Panc1 (cell line): ENCODE results near the gene TMEM106C. TPM values are rescaled to one million over a fixed set of nuclear protein-coding genes. Genes with fewer than 3 reads are reported as not detected.

Experiments used
- ATAC-seq: fragments of 200-7000 bp; cut with Tn5 transposase; 2 replicates; pipeline ENCODE4 v1.9.1; 2020; ENCODE audit warnings: mild to moderate bottlenecking, moderate library complexity
- BruUV-seq: library from RNA; stranded (reverse); fragments of 400-500 nt; replicated peaks from 2 replicates; lab custom pipeline; 2021; lab: Mats Ljungman, UMichigan
- CTCF ChIA-PET: fragments of 300-600 bp; sonication (Branson Sonifier 250); formaldehyde crosslinking; loops from one replicate; lab custom pipeline; 2022; ENCODE audit warnings: antibody characterized with exemption; lab: Charles Lee
- POLR2A ChIA-PET: fragments of 300-600 bp; sonication (Branson Sonifier 250); formaldehyde crosslinking; loops from one replicate; lab custom pipeline; 2022; ENCODE audit warnings: antibody characterized with exemption; lab: Charles Lee
- DNase-seq: peaks from one replicate; pipeline ENCODE4 v3.0.0-alpha.2; 2010; ENCODE audit warnings: low read depth, low spot score
- H3K27ac ChIP-seq: 2 replicates; pipeline ENCODE4 v1.5.1; 2011; ENCODE audit warnings: mild to moderate bottlenecking, low read length, inconsistent platforms
- H3K27me3 ChIP-seq: fragments of 200-500 bp; sonication (Bioruptor generic); 2 replicates; pipeline ENCODE4 v1.6.0; 2014; ENCODE audit warnings: low read length, inconsistent platforms; ENCODE audit not compliant: control insufficient read depth, insufficient read depth
- H3K36me3 ChIP-seq: fragments of 200-500 bp; sonication (Bioruptor generic); 2 replicates; pipeline ENCODE4 v1.5.1; 2014; ENCODE audit warnings: inconsistent platforms, mild to moderate bottlenecking, low read length, moderate library complexity; ENCODE audit not compliant: control insufficient read depth, insufficient read depth
- H3K4me1 ChIP-seq: 2 replicates; pipeline ENCODE4 v1.5.1; 2011; ENCODE audit warnings: inconsistent platforms, mild to moderate bottlenecking, low read length, moderate library complexity; ENCODE audit not compliant: control insufficient read depth, insufficient read depth
- H3K4me3 ChIP-seq, 2 experiments: 2 replicates each; pipeline ENCODE4 v1.5.1; 2011 to 2012; ENCODE audit warnings: low read depth in 2 of 2, low read length in 2 of 2, mild to moderate bottlenecking in 2 of 2, inconsistent platforms in 1 of 2, moderate library complexity in 1 of 2
- H3K9me3 ChIP-seq: fragments of 200-500 bp; sonication (Bioruptor generic); 2 replicates; pipeline ENCODE4 v1.5.1; 2014; ENCODE audit warnings: low read depth, mild to moderate bottlenecking, inconsistent platforms, low read length, moderate library complexity; ENCODE audit not compliant: control insufficient read depth, insufficient read depth
- CTCF ChIP-seq: fragments of 450-650 bp; IDR thresholded peaks from 2 replicates; pipeline ENCODE4 v1.5.1; 2017; ENCODE audit warnings: mild to moderate bottlenecking
- POLR2AphosphoS5 ChIP-seq: IDR thresholded peaks from 2 replicates; pipeline ENCODE4 v1.6.1; 2012; ENCODE audit warnings: mild to moderate bottlenecking, low read depth, low read length, moderate library complexity
- REST ChIP-seq, 2 experiments: IDR thresholded peaks; 2 replicates each; pipeline ENCODE4 v1.6.1; 2011 to 2012; ENCODE audit warnings: low read depth in 2 of 2, control low read depth in 1 of 2, low read length in 1 of 2, mild to moderate bottlenecking in 1 of 2, moderate library complexity in 1 of 2; ENCODE audit not compliant: insufficient read depth in 1 of 2
- SIN3A ChIP-seq: IDR thresholded peaks from 2 replicates; pipeline ENCODE4 v1.6.1; 2012; ENCODE audit warnings: low read depth, mild to moderate bottlenecking, low read length, moderate library complexity, borderline replicate concordance; ENCODE audit not compliant: insufficient read depth
- TCF7L2 ChIP-seq: IDR thresholded peaks from 2 replicates; pipeline ENCODE4 v1.6.1; 2011; ENCODE audit warnings: mild to moderate bottlenecking, low read depth, low read length, inconsistent platforms
- in situ Hi-C: cut with HindIII; loops from 2 replicates; pipeline ENCODE4 v1.10.0; 2016; ENCODE audit warnings: low sequenced_read_pairs, low pct_unique_long_range_greater_than_20kb
- intact Hi-C: fragments of 100-400 bp; cut with micrococcal nuclease; formaldehyde crosslinking; loops from one replicate; pipeline ENCODE4 v1.10.0; 2022; ENCODE audit not compliant: unreplicated experiment
- total RNA-seq: library from RNA; stranded (reverse); gene quantifications from one replicate; pipeline ENCODE4 v1.2.1, GENCODE V29; 2021; ENCODE audit not compliant: unreplicated experiment

The TMEM106C gene
- total RNA-seq, 1 experiment from 2014 or later: 93.7 TPM

- Histone ChIP-seq H3K9me3 (no peaks in the 10 kb centered on the region), H3K36me3 (no peaks in the 10 kb centered on the region), H3K4me3 (no peak overlapping the region), H3K27me3 (peaks cover 8% of the 10 kb centered on the region), H3K27ac (no peak overlapping the region), H3K4me1 (no peaks in the 10 kb centered on the region; the same call in 1 of the 2 replicates)
- no peak for TF ChIP-seq CTCF
- TF ChIP-seq REST (IDR thresholded peaks at IDR 0.05; ENCODE audit: insufficient read depth in 1 of 2, low read depth in 2 of 2, low read length in 1 of 2): no peak
- TF ChIP-seq SIN3A: no peak
- no peak for TF ChIP-seq POLR2AphosphoS5
- TF ChIP-seq TCF7L2: no peak
- in situ Hi-C loops (no loop called here), intact Hi-C loops (no loop called here)
- ATAC-seq: no peak
- no peak for DNase-seq
- ChIA-PET POLR2A (no interaction called here), CTCF (no interaction called here)
- BruUV-seq: no TSS peak
These were observed 30.1 kb downstream of the TMEM106C start for GRCh38 chr12:47993491-47993890.

GRCh38 chr12:47995981-47996401 lies 32.6 kb downstream of the TMEM106C start:
- CTCF ChIA-PET: no interaction called here
- no peak overlapping the region for H3K27ac ChIP-seq
- in situ Hi-C loops (no loop called here), intact Hi-C loops (no loop called here)
- peaks cover 22% of the 10 kb centered on the region for H3K27me3 ChIP-seq
- POLR2A ChIA-PET: no interaction called here
- no peak for DNase-seq
- peaks cover 3% of the 10 kb centered on the region for H3K4me1 ChIP-seq
- H3K9me3 ChIP-seq: no peaks in the 10 kb centered on the region
- ATAC-seq: no peak
- H3K4me3 ChIP-seq: no peak overlapping the region
- no TSS peak for BruUV-seq
- TF ChIP-seq REST (IDR thresholded peaks at IDR 0.05; ENCODE audit: insufficient read depth in 1 of 2, low read depth in 2 of 2, low read length in 1 of 2): no peak
- TF ChIP-seq SIN3A: no peak
- TF ChIP-seq TCF7L2: no peak
- TF ChIP-seq CTCF: no peak
- TF ChIP-seq POLR2AphosphoS5: no peak
- no peaks in the 10 kb centered on the region for H3K36me3 ChIP-seq
